Kidney (tissue), 14 donors: ENCODE data around the gene REC114. TPM values are rescaled to one million over a fixed set of nuclear protein-coding genes. Genes with fewer than 3 reads are reported as not detected.
"Not testable (repeated sequence)": the region's sequence is repeated elsewhere in the genome, so short reads cannot be mapped to it uniquely, and the experiment has no call there.

Experiments used
- DNase-seq, 5 donors: peaks; one replicate each; pipeline ENCODE4 v3.0.0-alpha.2; 2013 to 2020
- FAIRE-seq: peaks from 2 replicates; lab custom pipeline; 2012; peaks lifted over from hg19 to GRCh38; lab: Jason Lieb, UNC
- H3K27ac ChIP-seq, 2 donors: one replicate each; pipeline ENCODE4 v1.7.0; 2013; ENCODE audit warnings: low read depth in 2 of 2, low read length in 2 of 2, inconsistent platforms in 1 of 2
- H3K27me3 ChIP-seq: one replicate; pipeline ENCODE4 v1.7.1; 2013; ENCODE audit warnings: low read length, inconsistent platforms; ENCODE audit not compliant: control insufficient read depth, insufficient read depth
- H3K36me3 ChIP-seq, 3 donors: one replicate each; pipeline versions ENCODE4 v1.7.0 to v1.7.1; 2013; ENCODE audit warnings: low read length in 3 of 3, control low read depth in 1 of 3, inconsistent platforms in 1 of 3; ENCODE audit not compliant: insufficient read depth in 3 of 3, control insufficient read depth in 2 of 3
- H3K4me1 ChIP-seq, 3 donors: one replicate each; pipeline versions ENCODE4 v1.7.0 to v1.7.1; 2013; ENCODE audit warnings: low read length in 3 of 3, inconsistent platforms in 1 of 3, low read depth in 1 of 3; ENCODE audit not compliant: control insufficient read depth in 2 of 3, insufficient read depth in 2 of 3
- H3K4me3 ChIP-seq, 3 donors: one replicate each; pipeline versions ENCODE4 v1.7.0 to v1.8.1; 2013; ENCODE audit warnings: low read length in 3 of 3, control low read depth in 1 of 3, inconsistent platforms in 1 of 3
- H3K9ac ChIP-seq, 3 donors: one replicate each; pipeline versions ENCODE4 v1.7.0 to v1.7.1; 2013; ENCODE audit warnings: low read length in 3 of 3, control low read depth in 1 of 3, inconsistent platforms in 1 of 3
- H3K9me3 ChIP-seq, 3 donors: one replicate each; pipeline versions ENCODE4 v1.7.0 to v1.7.1; 2013; ENCODE audit warnings: low read length in 3 of 3, control low read depth in 1 of 3, inconsistent platforms in 1 of 3; ENCODE audit not compliant: control insufficient read depth in 2 of 3, insufficient read depth in 1 of 3
- CTCF ChIP-seq: IDR thresholded peaks from 3 replicates; pipeline ENCODE4 v1.5.1; 2012; ENCODE audit warnings: mild to moderate bottlenecking, moderate library complexity, borderline replicate concordance; ENCODE audit not compliant: insufficient read depth; ENCODE audit errors: extremely low read depth
- intact Hi-C: fragments of 100-400 bp; cut with DNase I; formaldehyde crosslinking; loops from one replicate; pipeline ENCODE4 v1.11.1; 2022
- polyA plus RNA-seq: library from polyadenylated mRNA; stranded (reverse); fragments of 350-450 nt; fragmentation: Illumina TruSeq; extraction: RNeasy Lipid Tissue Mini Kit (QIAGEN cat#74804); gene quantifications from one replicate; pipeline ENCODE4 v1.2.3, GENCODE V29; 2014; ENCODE audit warnings: low read depth, low replicate concordance; ENCODE audit not compliant: insufficient read depth
- total RNA-seq: library from RNA; stranded (reverse); fragmentation: NEBNext Ultra II Directional; extraction: Animal tissue kit (Norgen Biotek cat#: 25700); gene quantifications from one replicate; pipeline ENCODE4 v1.2.1, GENCODE V29; 2021
- donor health status: control.
- donor health status: control.
- donor health status: control.
- donor health status: control.
- donor health status: control.
- donor health status: DM: yes; HTN: yes; CAD: no.
- donor health status: Normal renal cell carcinoma (clear cell type).

Gene REC114
- total and polyA plus RNA-seq, 2 donors from 2014 or later: not detected

DNA sequence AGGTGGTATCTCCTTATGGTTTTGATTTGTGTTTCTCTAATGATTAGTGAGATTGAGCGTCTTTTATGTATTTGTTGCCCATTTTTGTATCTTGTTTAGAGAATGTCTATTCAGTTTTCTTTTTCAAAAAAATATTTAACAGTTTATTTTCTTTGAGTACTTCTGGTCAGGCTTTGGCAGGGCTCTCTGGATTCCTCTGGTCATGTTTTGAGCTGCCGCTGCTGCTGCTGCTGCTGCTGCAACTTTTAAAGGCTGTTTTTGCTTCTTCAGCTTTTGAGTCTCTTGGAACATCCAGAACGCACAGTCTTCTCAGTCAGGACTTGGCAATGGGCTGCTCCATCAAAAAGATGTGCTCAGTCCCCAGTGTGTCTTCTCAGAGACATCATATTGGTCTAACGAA lies 40.1 kb downstream of the REC114 start:
- H3K36me3 ChIP-seq: no peaks in the 10 kb centered on the region

DNA sequence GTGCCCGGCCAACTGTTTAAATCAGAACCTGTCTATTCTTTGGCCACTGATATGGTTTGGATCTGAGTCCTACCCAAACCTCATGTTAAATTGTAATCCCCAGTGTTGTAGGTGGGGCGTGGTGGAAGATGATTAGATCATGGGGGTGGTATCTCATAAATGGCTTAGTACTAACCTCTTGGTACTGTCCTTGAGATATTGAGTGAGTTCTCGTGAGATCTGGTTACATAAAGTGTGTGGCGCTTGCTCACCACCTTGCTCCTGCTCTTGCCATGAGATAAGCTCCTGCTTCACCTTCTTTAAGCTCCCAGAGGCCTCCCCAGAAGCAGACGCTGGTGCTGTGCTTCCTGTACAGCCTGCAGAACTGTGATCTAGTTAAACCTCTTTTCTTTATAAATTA lies 42.4 kb downstream of the REC114 start:
- TF ChIP-seq CTCF: no peak
- no peak for FAIRE-seq
- no peaks in the 10 kb centered on the region for H3K36me3 ChIP-seq

More for the DNA sequence above, 40.1 kb downstream of the REC114 start:
- DNase-seq: peak in 1 of 5 donors; percentile 3
- intact Hi-C loops: no loop called here
- H3K27ac ChIP-seq: no peak overlapping the region
- FAIRE-seq: no peak
- no peak overlapping the region for H3K4me3 ChIP-seq
- TF ChIP-seq CTCF: no peak
- H3K9me3 ChIP-seq: no peaks in the 10 kb centered on the region
- H3K4me1 ChIP-seq: no peaks in the 10 kb centered on the region
- H3K9ac ChIP-seq: no peak overlapping the region
- no peaks in the 10 kb centered on the region for H3K27me3 ChIP-seq

GRCh38 chr15:73485885-73486284 lies 42.9 kb downstream of the REC114 start:
- H3K4me1 ChIP-seq, H3K9me3 ChIP-seq, H3K9ac ChIP-seq, H3K36me3 ChIP-seq, DNase-seq, H3K27me3 ChIP-seq, intact Hi-C loops, FAIRE-seq, H3K4me3 ChIP-seq, H3K27ac ChIP-seq: not testable (repeated sequence)

More for the DNA sequence above, 42.4 kb downstream of the REC114 start:
- Histone ChIP-seq H3K9me3 (no peaks in the 10 kb centered on the region), H3K4me1 (no peaks in the 10 kb centered on the region), H3K9ac (no peak overlapping the region), H3K27me3 (no peaks in the 10 kb centered on the region), H3K4me3 (no peak overlapping the region), H3K27ac (no peak overlapping the region)
- DNase-seq: no peak
- intact Hi-C loops: no loop called here

DNA sequence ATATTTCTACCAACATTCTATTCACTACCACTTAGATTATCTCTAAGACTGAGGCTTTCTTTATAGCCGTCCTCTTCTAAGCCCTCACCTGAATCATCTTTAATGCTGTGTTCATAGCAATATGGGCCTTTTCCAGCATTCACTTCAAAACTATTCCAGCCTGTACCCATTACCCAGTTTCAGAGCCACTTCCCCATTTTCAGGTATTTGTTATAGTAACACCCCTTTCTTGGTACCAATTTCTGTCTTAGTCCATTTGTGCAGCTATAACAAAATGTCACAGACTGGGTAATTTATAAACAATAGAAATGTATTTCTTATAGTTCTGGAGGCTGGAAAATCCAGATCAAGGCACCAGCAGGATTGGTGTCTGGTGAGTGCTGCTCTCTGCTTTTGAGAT lies 45.7 kb downstream of the REC114 start:
- H3K36me3 ChIP-seq: no peaks in the 10 kb centered on the region
- no peaks in the 10 kb centered on the region for H3K4me1 ChIP-seq
- H3K27me3 ChIP-seq: no peaks in the 10 kb centered on the region
- no peak overlapping the region for H3K9ac ChIP-seq
- H3K4me3 ChIP-seq: no peak overlapping the region
- no peak overlapping the region for H3K27ac ChIP-seq
- FAIRE-seq (no peak), DNase-seq (no peak)
- TF ChIP-seq CTCF: no peak
- intact Hi-C loops: no loop called here
- H3K9me3 ChIP-seq: no peaks in the 10 kb centered on the region
